Measurements from ENCODE around the gene EXTL2.
A peak's percentile ranks its signal among the peaks of the same experiment; 100 is the strongest.
"Not testable (repeated sequence)": the region's sequence is repeated elsewhere in the genome, so short reads cannot be mapped to it uniquely, and the experiment has no call there.

The EXTL2 gene

GRCh38 chr1:100895540-100896480 is 1.2 kb upstream of the EXTL2 start, which contains the start of gene SLC30A7:
TSS of gene SLC30A7 (plus strand) at chr1:100896090. CDS start at chr1:100896263, 173 bp downstream.
- peak; percentile 89 for DNase-seq (ENCODE audit: extremely low spot score)
- TF ChIP-seq, protein P1, sequence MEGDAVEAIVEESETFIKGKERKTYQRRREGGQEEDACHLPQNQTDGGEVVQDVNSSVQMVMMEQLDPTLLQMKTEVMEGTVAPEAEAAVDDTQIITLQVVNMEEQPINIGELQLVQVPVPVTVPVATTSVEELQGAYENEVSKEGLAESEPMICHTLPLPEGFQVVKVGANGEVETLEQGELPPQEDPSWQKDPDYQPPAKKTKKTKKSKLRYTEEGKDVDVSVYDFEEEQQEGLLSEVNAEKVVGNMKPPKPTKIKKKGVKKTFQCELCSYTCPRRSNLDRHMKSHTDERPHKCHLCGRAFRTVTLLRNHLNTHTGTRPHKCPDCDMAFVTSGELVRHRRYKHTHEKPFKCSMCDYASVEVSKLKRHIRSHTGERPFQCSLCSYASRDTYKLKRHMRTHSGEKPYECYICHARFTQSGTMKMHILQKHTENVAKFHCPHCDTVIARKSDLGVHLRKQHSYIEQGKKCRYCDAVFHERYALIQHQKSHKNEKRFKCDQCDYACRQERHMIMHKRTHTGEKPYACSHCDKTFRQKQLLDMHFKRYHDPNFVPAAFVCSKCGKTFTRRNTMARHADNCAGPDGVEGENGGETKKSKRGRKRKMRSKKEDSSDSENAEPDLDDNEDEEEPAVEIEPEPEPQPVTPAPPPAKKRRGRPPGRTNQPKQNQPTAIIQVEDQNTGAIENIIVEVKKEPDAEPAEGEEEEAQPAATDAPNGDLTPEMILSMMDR (IDR thresholded peaks at IDR 0.05; ENCODE audit: control extremely low read depth, extremely low read depth, low read depth, missing control alignments), result no peak
- ChIA-PET CTCF (interaction anchor here (0.7 to 1.8 kb wide), 8 partner anchors 10 to 414 kb away, joined by 3 to 6 read pairs (median 4); no protein-coding TSS in a partner anchor), POLR2A (interaction anchor here (0.6 kb wide), 1 partner anchor 476 kb away, joined by 3 read pairs; no protein-coding TSS in a partner anchor)

DNA sequence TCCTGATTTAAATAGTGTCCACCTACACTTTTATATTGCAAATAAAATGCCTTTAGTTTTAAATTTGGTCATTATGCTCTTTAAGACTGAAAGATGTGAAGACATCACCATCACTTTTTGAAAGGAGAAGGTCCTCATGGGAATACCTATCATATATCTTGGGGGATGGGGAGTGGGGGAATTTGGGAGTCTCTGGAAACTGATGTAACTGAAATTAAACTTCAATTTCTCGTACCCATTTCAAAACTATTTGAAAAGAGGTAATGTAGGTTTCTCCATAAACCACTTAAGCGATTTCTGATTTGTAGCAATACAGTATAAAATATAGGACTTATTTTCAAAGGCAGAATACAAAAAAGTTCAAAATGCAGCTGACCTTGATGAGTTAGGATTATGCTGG is 924 bp downstream of the EXTL2 start:
- ChIA-PET CTCF (no interaction called here), POLR2A (no interaction called here)
- DNase-seq (ENCODE audit: extremely low spot score), result no peak
- TF ChIP-seq, protein P1 (IDR thresholded peaks at IDR 0.05; ENCODE audit: control extremely low read depth, extremely low read depth, low read depth, missing control alignments), result no peak

DNA sequence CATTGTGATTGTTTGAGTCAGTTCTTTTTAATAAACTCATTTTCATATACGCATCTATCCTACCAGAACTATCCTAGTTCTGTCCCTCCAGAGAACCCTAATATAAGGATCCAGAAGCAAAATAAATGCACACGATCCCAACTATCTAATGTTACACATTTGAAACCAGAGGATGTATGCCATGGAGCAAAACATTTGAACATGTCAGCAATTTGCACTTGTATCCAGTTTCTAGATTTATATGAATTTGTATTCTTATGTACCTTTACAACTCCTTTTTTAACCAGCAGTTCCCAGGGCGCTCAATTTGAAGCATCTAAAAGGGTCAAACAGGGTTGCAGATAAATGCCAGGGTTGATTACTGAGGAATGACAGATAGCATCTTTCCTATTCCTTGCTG is 2.1 kb downstream of the EXTL2 start:
- ChIA-PET CTCF (no interaction called here), POLR2A (no interaction called here)
- DNase-seq (ENCODE audit: extremely low spot score), result no peak
- TF ChIP-seq, protein P1 (IDR thresholded peaks at IDR 0.05; ENCODE audit: control extremely low read depth, extremely low read depth, low read depth, missing control alignments), result no peak

DNA sequence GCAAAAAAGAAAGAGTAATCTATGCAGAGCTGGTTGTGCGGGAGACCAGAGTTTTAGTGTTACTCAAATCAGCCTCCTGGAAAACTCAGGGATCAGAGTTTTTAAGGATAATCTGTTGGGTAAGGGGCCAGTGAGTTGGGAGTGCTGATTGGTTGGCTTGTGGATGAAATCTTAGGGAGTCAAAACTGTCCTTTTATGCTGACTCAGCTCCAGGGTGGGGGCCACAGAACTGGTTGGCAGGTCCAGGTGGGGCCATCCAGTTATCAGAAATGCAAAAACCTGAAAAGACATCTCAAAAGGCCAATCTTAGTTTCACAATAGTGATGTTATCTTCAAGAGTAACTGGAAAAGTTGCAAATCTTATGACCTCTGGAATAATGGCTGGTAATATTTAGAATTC is 3.3 kb downstream of the EXTL2 start:
- POLR2A ChIA-PET, result no interaction called here
- TF ChIP-seq, protein P1 (IDR thresholded peaks at IDR 0.05; ENCODE audit: control extremely low read depth, extremely low read depth, low read depth, missing control alignments), result no peak
- DNase-seq (ENCODE audit: extremely low spot score), result no peak
- CTCF ChIA-PET, result interaction anchor here (1.2 kb wide), 1 partner anchor 397 kb away, joined by 3 read pairs; no protein-coding TSS in a partner anchor

- CTCF ChIA-PET, result interaction anchor here (1.4 kb wide), 1 partner anchor 22 kb away, joined by 5 read pairs; no protein-coding TSS in a partner anchor
- DNase-seq (ENCODE audit: extremely low spot score); POLR2A ChIA-PET: not testable (repeated sequence)
Observed at GRCh38 chr1:100889869-100890482, 4.7 kb downstream of the EXTL2 start.

GRCh38 chr1:100889007-100889406 is 5.6 kb downstream of the EXTL2 start:
- POLR2A ChIA-PET; CTCF ChIA-PET; DNase-seq (ENCODE audit: extremely low spot score): not testable (repeated sequence)

- no peak for DNase-seq (ENCODE audit: extremely low spot score)
- TF ChIP-seq, protein P1 (IDR thresholded peaks at IDR 0.05; ENCODE audit: control extremely low read depth, extremely low read depth, low read depth, missing control alignments), result no peak
- CTCF ChIA-PET, result interaction anchor here (0.6 to 1.0 kb wide), 2 partner anchors 15 to 419 kb away, joined by 3 read pairs; no protein-coding TSS in a partner anchor
- POLR2A ChIA-PET, result no interaction called here
Observed at GRCh38 chr1:100883963-100884362, 10.7 kb downstream of the EXTL2 start.

All from GM10248 (cell line).